Measurements from ENCODE around the gene CRIP1. TPM values are rescaled to one million over a fixed set of nuclear protein-coding genes. Genes with fewer than 3 reads are reported as not detected.

The CRIP1 gene
- total RNA-seq, 1 experiment from 2014 or later, result 48.7 TPM

DNA sequence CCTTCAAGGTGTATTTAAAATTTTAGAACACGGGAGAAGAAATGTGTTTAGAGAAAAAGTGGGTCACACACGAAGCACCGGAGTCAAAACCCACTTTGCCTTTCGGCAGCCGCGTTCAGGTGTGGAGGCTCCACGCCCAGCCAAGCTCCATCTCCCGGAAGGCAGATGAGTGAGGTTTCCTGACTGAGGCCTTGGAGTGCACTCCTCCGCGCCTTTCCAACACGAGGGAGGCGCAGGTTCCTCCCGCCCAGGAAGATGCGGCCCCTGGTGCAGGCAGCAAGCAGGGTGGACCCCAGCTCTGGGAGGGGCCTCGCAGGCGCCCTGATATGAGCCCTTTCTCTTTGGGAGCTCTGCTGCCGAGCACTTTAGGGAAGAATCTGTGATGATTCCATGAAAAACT is 44.6 kb upstream of the CRIP1 start:
- no peak overlapping the region for H3K4me2 ChIP-seq (ENCODE audit: low read length)
- H4K20me1 ChIP-seq (ENCODE audit: low read length), result peaks cover 8% of the 10 kb centered on the region; the same call in 1 of the 2 replicates
- BruUV-seq (replicated peaks), result no TSS peak
- H3K9me3 ChIP-seq (ENCODE audit: low read length), result no peaks in the 10 kb centered on the region
- ChIA-PET CTCF (no interaction called here), POLR2A (ENCODE audit: unreplicated experiment) (no interaction called here)
- DNase-seq, result no peak
- no peak for ATAC-seq
- H3K79me2 ChIP-seq (ENCODE audit: low read length), result peaks cover 20% of the 10 kb centered on the region
- no peaks in the 10 kb centered on the region for H3K4me1 ChIP-seq (ENCODE audit: insufficient read depth, low read length)
- H3F3A ChIP-seq (ENCODE audit: low read length, unreplicated experiment), result no peaks in the 10 kb centered on the region
- H3K9me2 ChIP-seq (replicated peaks; ENCODE audit: low read length), result no peaks in the 10 kb centered on the region
- no peak for TF ChIP-seq EZH2phosphoT487 (IDR thresholded peaks at IDR 0.05; ENCODE audit: borderline replicate concordance, low read length)
- no peak for TF ChIP-seq EZH2 (IDR thresholded peaks at IDR 0.05; ENCODE audit: low read length, unreplicated experiment)
- TF ChIP-seq, protein P1, sequence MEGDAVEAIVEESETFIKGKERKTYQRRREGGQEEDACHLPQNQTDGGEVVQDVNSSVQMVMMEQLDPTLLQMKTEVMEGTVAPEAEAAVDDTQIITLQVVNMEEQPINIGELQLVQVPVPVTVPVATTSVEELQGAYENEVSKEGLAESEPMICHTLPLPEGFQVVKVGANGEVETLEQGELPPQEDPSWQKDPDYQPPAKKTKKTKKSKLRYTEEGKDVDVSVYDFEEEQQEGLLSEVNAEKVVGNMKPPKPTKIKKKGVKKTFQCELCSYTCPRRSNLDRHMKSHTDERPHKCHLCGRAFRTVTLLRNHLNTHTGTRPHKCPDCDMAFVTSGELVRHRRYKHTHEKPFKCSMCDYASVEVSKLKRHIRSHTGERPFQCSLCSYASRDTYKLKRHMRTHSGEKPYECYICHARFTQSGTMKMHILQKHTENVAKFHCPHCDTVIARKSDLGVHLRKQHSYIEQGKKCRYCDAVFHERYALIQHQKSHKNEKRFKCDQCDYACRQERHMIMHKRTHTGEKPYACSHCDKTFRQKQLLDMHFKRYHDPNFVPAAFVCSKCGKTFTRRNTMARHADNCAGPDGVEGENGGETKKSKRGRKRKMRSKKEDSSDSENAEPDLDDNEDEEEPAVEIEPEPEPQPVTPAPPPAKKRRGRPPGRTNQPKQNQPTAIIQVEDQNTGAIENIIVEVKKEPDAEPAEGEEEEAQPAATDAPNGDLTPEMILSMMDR (conservative IDR thresholded peaks at IDR 0.05; ENCODE audit: low read depth, low read length), result no peak
- H2AFZ ChIP-seq (ENCODE audit: low read length), result no peak overlapping the region
- no peaks in the 10 kb centered on the region for H3K27me3 ChIP-seq (ENCODE audit: low read length)
- peaks cover 5% of the 10 kb centered on the region; the same call in 1 of the 2 replicates for H3K36me3 ChIP-seq (ENCODE audit: low read depth, low read length)
- no peak overlapping the region for H3K9ac ChIP-seq (ENCODE audit: low read length)
- H3K4me3 ChIP-seq (ENCODE audit: low read length), result no peak overlapping the region
- no peak overlapping the region for H3K27ac ChIP-seq (ENCODE audit: low read length)
- intact Hi-C loops (cut with micrococcal nuclease), result no loop called here

DNA sequence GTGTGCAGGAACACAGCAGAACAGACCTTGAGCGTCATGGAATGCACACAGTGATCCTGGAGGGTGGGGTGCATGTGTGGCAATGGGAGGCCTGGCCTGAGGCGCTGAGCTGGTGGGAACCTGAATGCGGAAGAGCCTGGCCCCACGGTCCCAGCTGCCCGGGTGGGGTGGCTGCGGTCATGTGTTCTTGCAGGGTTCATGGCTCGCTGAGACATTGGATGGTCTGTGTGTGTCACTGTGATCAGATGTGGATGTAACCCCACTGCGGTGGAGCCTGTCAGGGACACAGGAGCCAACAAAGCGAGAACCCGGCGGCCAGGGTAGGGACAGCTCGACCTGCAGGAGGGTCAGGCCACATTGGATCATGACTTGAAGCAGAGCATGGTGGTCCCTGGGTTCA is 43.9 kb upstream of the CRIP1 start:
- ATAC-seq (no peak; the same call in 1 of the 2 replicates), DNase-seq (no peak)
- TF ChIP-seq, protein P1 (conservative IDR thresholded peaks at IDR 0.05; ENCODE audit: low read depth, low read length), result no peak
- Histone ChIP-seq H4K20me1 (ENCODE audit: low read length) (0 out of 2 replicates have a peak, but pooled peaks cover 6% of the 10 kb centered on the region), H3K4me1 (ENCODE audit: insufficient read depth, low read length) (no peaks in the 10 kb centered on the region), H3F3A (ENCODE audit: low read length, unreplicated experiment) (no peaks in the 10 kb centered on the region), H3K36me3 (ENCODE audit: low read depth, low read length) (peaks cover 5% of the 10 kb centered on the region; the same call in 1 of the 2 replicates), H3K9ac (ENCODE audit: low read length) (no peak overlapping the region), H3K4me2 (ENCODE audit: low read length) (no peak overlapping the region), H3K9me3 (ENCODE audit: low read length) (no peaks in the 10 kb centered on the region), H3K4me3 (ENCODE audit: low read length) (no peak overlapping the region), H3K9me2 (replicated peaks; ENCODE audit: low read length) (no peaks in the 10 kb centered on the region), H3K27me3 (ENCODE audit: low read length) (no peaks in the 10 kb centered on the region), H2AFZ (ENCODE audit: low read length) (no peak overlapping the region), H3K27ac (ENCODE audit: low read length) (no peak overlapping the region), H3K79me2 (ENCODE audit: low read length) (peaks cover 12% of the 10 kb centered on the region)
- intact Hi-C loops (cut with micrococcal nuclease), result no loop called here
- BruUV-seq (replicated peaks), result no TSS peak
- ChIA-PET CTCF (no interaction called here), POLR2A (ENCODE audit: unreplicated experiment) (no interaction called here)

DNA sequence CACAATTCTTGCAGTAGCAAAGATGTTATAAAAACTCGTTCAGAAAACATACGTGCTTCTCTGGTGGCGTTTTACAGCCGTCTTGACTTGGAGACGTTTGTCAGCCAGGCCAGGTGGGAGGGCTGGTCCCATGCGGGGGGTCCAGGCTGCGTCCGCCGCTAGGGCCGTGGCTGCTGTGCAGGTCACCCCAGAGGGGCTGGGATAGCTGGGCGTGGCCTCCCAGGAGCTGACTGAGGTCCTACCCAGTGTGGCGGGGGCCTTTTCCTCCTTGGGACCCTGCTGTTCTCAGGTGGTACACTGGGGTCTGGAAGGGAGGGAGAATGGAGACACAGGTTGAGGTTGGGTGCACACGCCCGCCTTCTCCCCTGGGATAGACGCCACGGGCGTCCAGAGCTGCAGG is 41.8 kb upstream of the CRIP1 start:
- intact Hi-C loops (cut with micrococcal nuclease), result no loop called here
- H3K27me3 ChIP-seq (ENCODE audit: low read length), result no peaks in the 10 kb centered on the region
- no peak overlapping the region for H2AFZ ChIP-seq (ENCODE audit: low read length)
- no peaks in the 10 kb centered on the region for H4K20me1 ChIP-seq (ENCODE audit: low read length)
- H3K27ac ChIP-seq (ENCODE audit: low read length), result no peak overlapping the region
- BruUV-seq (replicated peaks), result no TSS peak
- no peak overlapping the region for H3K9ac ChIP-seq (ENCODE audit: low read length)
- TF ChIP-seq, protein P1 (conservative IDR thresholded peaks at IDR 0.05; ENCODE audit: low read depth, low read length), result no peak
- TF ChIP-seq EZH2phosphoT487 (IDR thresholded peaks at IDR 0.05; ENCODE audit: borderline replicate concordance, low read length) (no peak), EZH2 (IDR thresholded peaks at IDR 0.05; ENCODE audit: low read length, unreplicated experiment) (no peak)
- no peaks in the 10 kb centered on the region for H3F3A ChIP-seq (ENCODE audit: low read length, unreplicated experiment)
- H3K9me2 ChIP-seq (replicated peaks; ENCODE audit: low read length), result no peaks in the 10 kb centered on the region
- H3K4me2 ChIP-seq (ENCODE audit: low read length), result no peak overlapping the region
- ChIA-PET POLR2A (ENCODE audit: unreplicated experiment) (no interaction called here), CTCF (no interaction called here)
- H3K79me2 ChIP-seq (ENCODE audit: low read length), result no peaks in the 10 kb centered on the region
- no peaks in the 10 kb centered on the region for H3K9me3 ChIP-seq (ENCODE audit: low read length)
- DNase-seq (no peak), ATAC-seq (no peak)
- H3K4me3 ChIP-seq (ENCODE audit: low read length), result no peak overlapping the region
- H3K4me1 ChIP-seq (ENCODE audit: insufficient read depth, low read length), result no peaks in the 10 kb centered on the region
- peaks cover 5% of the 10 kb centered on the region; the same call in 1 of the 2 replicates for H3K36me3 ChIP-seq (ENCODE audit: low read depth, low read length)
